ENCODE data around the gene NPBWR2. TPM values are rescaled to one million over a fixed set of nuclear protein-coding genes. Genes with fewer than 3 reads are reported as not detected.
A peak's percentile ranks its signal among the peaks of the same experiment; 100 is the strongest.
"Not testable (repeated sequence)": the region's sequence is repeated elsewhere in the genome, so short reads cannot be mapped to it uniquely, and the experiment has no call there.

The NPBWR2 gene
- total RNA-seq, 2 experiments from 2014 or later: not detected

- POLR2A ChIA-PET: no interaction called here
- Mint-ChIP-seq H3K9me3 (peaks cover 9% of the 10 kb centered on the region), H3K27ac (peak overlapping the region; percentile 60), H3K27me3 (peaks cover 15% of the 10 kb centered on the region), H3K4me3 (no peak overlapping the region), H3K4me1 (no peaks in the 10 kb centered on the region), H3K36me3 (ENCODE audit: low read depth) (no peaks in the 10 kb centered on the region)
- no peak for DNase-seq
- CTCF ChIA-PET: no interaction called here
Observed at GRCh38 chr20:64090165-64090564, 17.2 kb downstream of the NPBWR2 start.

DNA sequence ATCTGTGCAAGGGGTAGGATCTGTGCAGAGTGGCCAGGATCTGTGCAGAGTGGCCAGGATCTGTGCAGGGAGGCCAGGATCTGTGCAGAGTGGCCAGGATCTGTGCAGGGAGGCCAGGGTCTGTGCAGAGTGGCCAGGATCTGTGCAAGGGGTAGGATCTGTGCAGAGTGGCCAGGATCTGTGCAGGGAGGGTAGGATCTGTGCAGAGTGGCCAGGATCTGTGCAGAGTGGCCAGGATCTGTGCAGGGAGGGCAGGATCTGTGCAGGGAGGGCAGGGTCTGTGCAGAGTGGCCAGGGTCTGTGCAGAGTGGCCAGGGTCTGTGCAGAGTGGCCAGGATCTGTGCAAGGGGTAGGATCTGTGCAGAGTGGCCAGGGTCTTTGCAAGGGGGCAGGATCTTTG is 18.8 kb downstream of the NPBWR2 start:
- H3K36me3 Mint-ChIP-seq (ENCODE audit: low read depth); H3K4me1 Mint-ChIP-seq; H3K27ac Mint-ChIP-seq; POLR2A ChIA-PET; H3K9me3 Mint-ChIP-seq; H3K4me3 Mint-ChIP-seq; DNase-seq: not testable (repeated sequence)
- CTCF ChIA-PET: interaction anchor here (0.6 kb wide), 1 partner anchor 605 kb away, joined by 3 read pairs; no protein-coding TSS in a partner anchor
- H3K27me3 Mint-ChIP-seq: peaks cover 22% of the 10 kb centered on the region

DNA sequence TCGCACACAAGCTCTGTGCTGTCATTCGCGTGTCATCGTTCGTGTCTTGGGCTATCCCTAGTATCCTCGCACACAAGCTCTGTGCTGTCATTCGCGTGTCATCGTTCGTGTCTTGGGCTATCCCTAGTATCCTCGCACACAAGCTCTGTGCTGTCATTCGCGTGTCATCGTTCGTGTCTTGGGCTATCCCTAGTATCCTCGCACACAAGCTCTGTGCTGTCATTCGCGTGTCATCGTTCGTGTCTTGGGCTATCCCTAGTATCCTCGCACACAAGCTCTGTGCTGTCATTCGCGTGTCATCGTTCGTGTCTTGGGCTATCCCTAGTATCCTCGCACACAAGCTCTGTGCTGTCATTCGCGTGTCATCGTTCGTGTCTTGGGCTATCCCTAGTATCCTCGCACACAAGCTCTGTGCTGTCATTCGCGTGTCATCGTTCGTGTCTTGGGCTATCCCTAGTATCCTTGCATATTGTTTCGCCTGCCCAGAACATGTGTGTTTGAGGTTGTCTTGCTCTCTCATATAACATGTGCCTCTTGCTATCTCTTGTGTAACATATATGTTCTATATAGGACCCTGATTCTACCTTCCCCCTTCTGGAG is 20.0 kb downstream of the NPBWR2 start:
- H3K36me3 Mint-ChIP-seq (ENCODE audit: low read depth); CTCF ChIA-PET; POLR2A ChIA-PET; H3K4me3 Mint-ChIP-seq; DNase-seq; H3K27ac Mint-ChIP-seq; H3K9me3 Mint-ChIP-seq: not testable (repeated sequence)
- H3K27me3 Mint-ChIP-seq: peaks cover 25% of the 10 kb centered on the region
- peaks cover 14% of the 10 kb centered on the region for H3K4me1 Mint-ChIP-seq

GRCh38 chr20:64086801-64087200 is 20.6 kb downstream of the NPBWR2 start:
- H3K4me1 Mint-ChIP-seq: peaks cover 19% of the 10 kb centered on the region
- H3K36me3 Mint-ChIP-seq (ENCODE audit: low read depth): no peaks in the 10 kb centered on the region
- H3K27me3 Mint-ChIP-seq: peaks cover 29% of the 10 kb centered on the region
- no peak overlapping the region for H3K27ac Mint-ChIP-seq
- DNase-seq: no peak
- no peak overlapping the region for H3K4me3 Mint-ChIP-seq
- POLR2A ChIA-PET: no interaction called here
- CTCF ChIA-PET: interaction anchor here (0.9 kb wide), 1 partner anchor 13 kb away, joined by 3 read pairs; no protein-coding TSS in a partner anchor
- H3K9me3 Mint-ChIP-seq: peaks cover 9% of the 10 kb centered on the region

- Mint-ChIP-seq H3K9me3 (peaks cover 9% of the 10 kb centered on the region), H3K4me3 (peak overlapping the region; percentile 72), H3K36me3 (ENCODE audit: low read depth) (no peaks in the 10 kb centered on the region), H3K27me3 (peaks cover 31% of the 10 kb centered on the region), H3K4me1 (peaks cover 32% of the 10 kb centered on the region), H3K27ac (no peak overlapping the region)
- ChIA-PET POLR2A (no interaction called here), CTCF (interaction anchor here (1.4 to 2.1 kb wide), 6 partner anchors 13 to 172 kb away, joined by 3 to 16 read pairs (median 7); partner anchors contain the start of gene PRPF6)
- no peak for DNase-seq
Observed at GRCh38 chr20:64084685-64085152, 22.6 kb downstream of the NPBWR2 start.

GRCh38 chr20:64083804-64084684 is 23.3 kb downstream of the NPBWR2 start, which contains the start of gene LKAAEAR1:
LKAAEAR1 (minus strand) TSS chr20:64084398; CDS start chr20:64084219, 179 bp downstream.
- POLR2A ChIA-PET: no interaction called here
- peak within 1 kb of the TSS; percentile 72 for H3K4me3 Mint-ChIP-seq
- CTCF ChIA-PET: interaction anchor here (0.7 to 2.1 kb wide), 17 partner anchors 12 to 547 kb away, joined by 3 to 16 read pairs (median 3); partner anchors contain the start of genes PRPF6 and PTK6
- H3K4me1 Mint-ChIP-seq: peaks cover 32% of the 10 kb centered on the region
- H3K27me3 Mint-ChIP-seq: peaks cover 31% of the 10 kb centered on the region
- H3K9me3 Mint-ChIP-seq: peaks cover 9% of the 10 kb centered on the region
- H3K27ac Mint-ChIP-seq: no peak within 1 kb of the TSS
- no peak for DNase-seq
- H3K36me3 Mint-ChIP-seq (ENCODE audit: low read depth): peaks cover 2% of the 10 kb centered on the region

DNA sequence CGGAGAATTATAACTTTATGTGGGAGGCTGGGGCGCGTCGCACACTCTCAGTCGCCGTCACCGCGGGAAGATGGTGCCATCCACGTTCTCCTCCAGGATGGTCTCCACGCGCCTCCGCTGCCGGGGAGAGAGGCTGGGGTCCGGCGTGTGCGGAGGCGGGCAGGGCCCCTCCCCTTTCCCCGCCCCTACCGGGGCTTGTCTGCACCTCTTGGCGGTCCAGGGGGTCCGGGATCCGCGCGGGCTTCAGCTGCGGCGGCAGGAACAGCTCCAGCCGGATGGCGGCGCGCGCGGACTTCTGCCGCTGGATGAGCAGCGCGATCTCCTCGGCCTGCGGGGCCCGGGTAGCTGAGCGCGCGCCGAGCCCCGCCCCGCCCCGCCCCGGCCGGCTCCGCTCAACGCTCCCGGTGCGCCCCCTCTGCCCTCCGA is 24.0 kb downstream of the NPBWR2 start:
- peak; percentile 69 for DNase-seq
- peak overlapping the region; percentile 68 for H3K4me3 Mint-ChIP-seq
- peaks cover 31% of the 10 kb centered on the region for H3K27me3 Mint-ChIP-seq
- peaks cover 32% of the 10 kb centered on the region for H3K4me1 Mint-ChIP-seq
- ChIA-PET POLR2A (no interaction called here), CTCF (interaction anchor here (0.7 to 2.1 kb wide), 18 partner anchors 11 to 546 kb away, joined by 3 to 16 read pairs (median 3); partner anchors contain the start of genes PRPF6 and PTK6)
- peaks cover 9% of the 10 kb centered on the region for H3K9me3 Mint-ChIP-seq
- peaks cover 6% of the 10 kb centered on the region for H3K36me3 Mint-ChIP-seq (ENCODE audit: low read depth)
- no peak overlapping the region for H3K27ac Mint-ChIP-seq

- Mint-ChIP-seq H3K27me3 (peaks cover 28% of the 10 kb centered on the region), H3K36me3 (ENCODE audit: low read depth) (peaks cover 7% of the 10 kb centered on the region), H3K4me1 (peaks cover 32% of the 10 kb centered on the region), H3K27ac (no peak overlapping the region), H3K9me3 (peaks cover 5% of the 10 kb centered on the region), H3K4me3 (peak overlapping the region; percentile 68)
- no peak for DNase-seq
- ChIA-PET CTCF (interaction anchor here (0.9 to 2.1 kb wide), 11 partner anchors 11 to 203 kb away, joined by 3 to 16 read pairs (median 4); no protein-coding TSS in a partner anchor), POLR2A (no interaction called here)
Observed at GRCh38 chr20:64082820-64083377, 24.5 kb downstream of the NPBWR2 start.

DNA sequence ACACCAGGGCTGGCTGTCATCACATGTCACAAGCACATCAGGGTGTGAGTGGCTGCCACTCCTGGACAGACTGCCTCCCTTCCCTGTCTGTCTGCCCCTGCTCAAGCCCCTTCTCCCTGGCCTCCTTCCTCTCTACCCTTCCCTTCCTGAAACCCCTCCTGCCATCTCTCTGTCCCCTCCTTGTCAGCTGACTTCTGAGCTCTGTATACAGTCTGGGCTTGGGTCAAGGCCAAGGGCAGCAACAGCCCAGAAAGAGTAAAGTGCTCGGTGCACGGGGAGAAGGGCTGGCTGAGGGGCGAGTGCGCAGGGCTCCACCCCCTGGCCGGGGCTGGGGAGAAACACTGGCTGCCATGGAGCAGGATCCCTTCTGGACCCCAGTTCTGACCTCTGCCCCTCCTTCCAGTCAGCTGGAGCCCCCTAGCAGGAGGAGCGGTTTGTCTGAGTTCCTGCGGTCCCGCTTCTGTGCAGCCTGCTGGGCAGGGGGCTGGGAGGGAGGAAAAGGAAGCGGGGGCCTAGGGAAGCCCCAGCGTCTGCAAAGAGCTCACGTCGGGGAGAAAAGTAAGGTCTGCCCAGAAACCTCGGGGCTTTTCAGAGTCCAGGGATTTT is 25.1 kb downstream of the NPBWR2 start:
- ChIA-PET CTCF (interaction anchor here (1.0 to 1.7 kb wide), 4 partner anchors 13 to 204 kb away, joined by 3 to 6 read pairs (median 3); partner anchors contain the start of gene TCEA2), POLR2A (no interaction called here)
- DNase-seq: no peak
- H3K4me1 Mint-ChIP-seq: peaks cover 33% of the 10 kb centered on the region
- peak overlapping the region; percentile 43 for H3K4me3 Mint-ChIP-seq
- no peaks in the 10 kb centered on the region for H3K9me3 Mint-ChIP-seq
- peak overlapping the region; percentile 54 for H3K27ac Mint-ChIP-seq
- peaks cover 12% of the 10 kb centered on the region for H3K36me3 Mint-ChIP-seq (ENCODE audit: low read depth)
- peaks cover 28% of the 10 kb centered on the region for H3K27me3 Mint-ChIP-seq

- Mint-ChIP-seq H3K9me3 (no peaks in the 10 kb centered on the region), H3K36me3 (ENCODE audit: low read depth) (peaks cover 15% of the 10 kb centered on the region), H3K27me3 (peaks cover 28% of the 10 kb centered on the region), H3K27ac (peak overlapping the region; percentile 54), H3K4me3 (peak overlapping the region; percentile 43), H3K4me1 (peaks cover 38% of the 10 kb centered on the region)
- no peak for DNase-seq
- ChIA-PET CTCF (interaction anchor here (1.1 to 1.2 kb wide), 2 partner anchors 13 to 19 kb away, joined by 3 to 4 read pairs; partner anchors contain the start of gene TCEA2), POLR2A (no interaction called here)
Observed at GRCh38 chr20:64081624-64081964, 25.8 kb downstream of the NPBWR2 start.

- POLR2A ChIA-PET: no interaction called here
- Mint-ChIP-seq H3K36me3 (ENCODE audit: low read depth) (peaks cover 16% of the 10 kb centered on the region), H3K4me3 (peak overlapping the region; percentile 70), H3K27me3 (peaks cover 24% of the 10 kb centered on the region), H3K9me3 (no peaks in the 10 kb centered on the region), H3K4me1 (peaks cover 42% of the 10 kb centered on the region), H3K27ac (peak overlapping the region; percentile 65)
- CTCF ChIA-PET: interaction anchor here (1.2 to 2.0 kb wide), 2 partner anchors 12 kb away, joined by 4 to 10 read pairs; no protein-coding TSS in a partner anchor
- no peak for DNase-seq
Observed at GRCh38 chr20:64080813-64081623, 26.3 kb downstream of the NPBWR2 start.

All from activated CD4-positive, alpha-beta T cell treated with anti-CD3 and anti-CD28 coated beads, Interleukin-2, amount 10 ng/mL, durations not matched to agents 7 days and 5 days (primary cell).